Measurements from ENCODE around the gene RRH.
"Not testable (repeated sequence)": the region's sequence is repeated elsewhere in the genome, so short reads cannot be mapped to it uniquely, and the experiment has no call there.

DNA sequence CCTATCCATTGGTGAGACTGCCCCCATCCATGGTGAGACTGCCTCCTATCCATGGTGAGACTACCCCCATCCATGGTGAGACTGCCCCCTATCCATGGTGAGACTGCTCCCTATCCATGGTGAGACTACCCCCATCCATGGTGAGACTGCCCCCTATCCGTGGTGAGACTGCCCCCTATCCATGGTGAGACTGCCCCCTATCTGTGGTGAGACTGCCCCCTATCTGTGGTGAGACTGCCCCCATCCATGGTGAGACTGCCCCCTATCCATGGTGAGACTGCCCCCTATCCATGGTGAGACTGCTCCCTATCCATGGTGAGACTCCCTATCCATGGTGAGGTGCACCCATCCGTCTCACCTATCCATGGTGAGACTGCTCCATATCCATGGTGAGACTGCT is 47.8 kb downstream of the RRH start:
- not testable (repeated sequence) for TF ChIP-seq POLR2A (IDR thresholded peaks at IDR 0.05)
- TF ChIP-seq, protein P1, sequence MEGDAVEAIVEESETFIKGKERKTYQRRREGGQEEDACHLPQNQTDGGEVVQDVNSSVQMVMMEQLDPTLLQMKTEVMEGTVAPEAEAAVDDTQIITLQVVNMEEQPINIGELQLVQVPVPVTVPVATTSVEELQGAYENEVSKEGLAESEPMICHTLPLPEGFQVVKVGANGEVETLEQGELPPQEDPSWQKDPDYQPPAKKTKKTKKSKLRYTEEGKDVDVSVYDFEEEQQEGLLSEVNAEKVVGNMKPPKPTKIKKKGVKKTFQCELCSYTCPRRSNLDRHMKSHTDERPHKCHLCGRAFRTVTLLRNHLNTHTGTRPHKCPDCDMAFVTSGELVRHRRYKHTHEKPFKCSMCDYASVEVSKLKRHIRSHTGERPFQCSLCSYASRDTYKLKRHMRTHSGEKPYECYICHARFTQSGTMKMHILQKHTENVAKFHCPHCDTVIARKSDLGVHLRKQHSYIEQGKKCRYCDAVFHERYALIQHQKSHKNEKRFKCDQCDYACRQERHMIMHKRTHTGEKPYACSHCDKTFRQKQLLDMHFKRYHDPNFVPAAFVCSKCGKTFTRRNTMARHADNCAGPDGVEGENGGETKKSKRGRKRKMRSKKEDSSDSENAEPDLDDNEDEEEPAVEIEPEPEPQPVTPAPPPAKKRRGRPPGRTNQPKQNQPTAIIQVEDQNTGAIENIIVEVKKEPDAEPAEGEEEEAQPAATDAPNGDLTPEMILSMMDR (IDR thresholded peaks at IDR 0.05), result not testable (repeated sequence)

Measured in body of pancreas (tissue), 4 donors.